C1 segment of cervical spinal cord (tissue), 14 donors: ENCODE measurements around the gene NEURL2.
"Not testable (repeated sequence)": the region's sequence is repeated elsewhere in the genome, so short reads cannot be mapped to it uniquely, and the experiment has no call there.

Source experiments
- DNase-seq, 14 donors: peaks; one replicate each; lab custom pipeline; 2025; lab: John Stamatoyannopoulos, UW

The NEURL2 gene

GRCh38 chr20:45874576-45874975, 16.4 kb downstream of the NEURL2 start:
- no peak for DNase-seq

DNA sequence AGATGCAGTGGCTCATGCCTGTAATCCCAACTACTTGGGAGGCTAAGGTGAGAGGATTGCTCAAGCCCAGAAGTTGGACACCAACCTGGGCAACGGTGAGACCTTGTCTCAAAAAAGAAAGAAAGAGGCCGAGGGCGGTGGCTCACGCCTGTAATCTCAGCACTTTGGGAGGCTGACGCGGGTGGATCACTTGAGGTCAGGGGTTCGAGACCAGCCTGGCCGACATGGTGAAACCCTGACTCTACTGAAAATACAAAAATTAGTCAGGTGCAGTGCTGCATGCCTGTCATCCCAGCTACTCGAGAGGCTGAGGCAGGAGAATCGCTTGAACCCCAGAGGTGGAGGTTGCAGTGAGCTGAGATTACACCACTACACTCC, 16.9 kb downstream of the NEURL2 start:
- DNase-seq = not testable (repeated sequence)

DNA sequence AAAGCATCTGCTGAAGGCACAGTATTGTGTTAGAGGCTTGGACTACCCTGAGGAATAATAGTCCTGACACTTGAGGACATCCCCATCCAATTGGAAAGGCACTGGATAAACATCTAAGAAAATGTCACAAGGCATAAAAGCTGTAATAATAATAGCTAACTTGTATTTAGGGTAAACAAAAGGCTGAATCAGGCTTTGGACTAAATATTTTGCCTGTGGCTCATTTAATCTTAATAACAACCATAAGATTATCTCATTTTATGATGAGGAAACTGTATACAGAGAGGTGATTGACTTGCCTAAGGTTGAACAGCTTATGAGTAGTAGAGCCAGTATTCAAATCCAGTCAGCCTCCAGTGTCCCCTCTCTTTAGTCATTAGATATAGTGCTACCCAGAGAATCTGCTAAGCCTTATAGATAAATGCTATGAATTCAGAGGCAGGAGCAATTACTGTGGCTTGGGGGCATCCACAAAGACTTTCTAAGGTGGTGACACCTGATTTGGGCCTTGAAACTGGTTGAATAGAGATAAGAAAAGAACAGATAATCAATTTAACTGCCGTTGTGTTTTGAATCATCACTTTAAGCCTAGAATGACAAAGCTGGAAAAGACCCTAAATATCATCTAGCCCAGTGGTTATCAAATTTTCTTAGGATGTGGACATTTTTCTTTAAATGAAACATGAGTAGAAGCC, 17.5 kb downstream of the NEURL2 start:
- DNase-seq = no peak

DNA sequence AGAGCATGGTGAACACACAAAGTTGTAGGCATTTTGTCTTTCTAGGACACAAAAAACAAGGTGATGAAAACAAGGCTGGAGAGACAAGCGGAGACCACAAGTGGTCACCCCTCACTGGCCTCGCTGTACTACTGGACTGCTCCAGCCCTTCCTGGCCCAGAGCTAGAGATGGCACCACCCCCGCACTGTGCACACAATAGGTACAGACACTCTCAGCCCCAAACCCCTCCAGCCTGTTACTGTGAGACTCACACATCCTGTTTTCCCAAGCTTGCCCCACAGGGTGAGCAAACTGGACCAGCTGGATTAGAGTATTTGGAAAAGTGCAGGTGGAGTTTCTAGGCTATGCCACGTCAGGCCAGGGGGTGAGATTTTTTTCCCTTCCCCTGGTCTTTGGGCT, 18.4 kb downstream of the NEURL2 start:
- DNase-seq = no peak

DNA sequence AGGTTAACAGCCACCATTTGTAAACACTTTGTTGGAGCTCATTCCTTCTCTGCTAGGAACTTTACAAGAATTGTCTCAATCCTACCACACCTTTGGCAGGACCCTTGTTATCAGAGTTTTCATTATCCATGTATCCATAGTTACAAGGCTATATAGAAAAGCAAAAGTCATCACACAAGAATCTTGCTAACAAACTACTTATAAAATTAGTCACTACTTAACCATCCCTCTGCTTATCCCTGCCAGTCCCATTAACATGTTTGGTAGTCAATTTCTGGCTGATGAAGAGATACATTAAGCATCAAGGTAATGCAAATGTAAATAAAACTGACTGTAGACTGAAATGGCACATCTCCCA, 23.2 kb downstream of the NEURL2 start:
- DNase-seq = no peak

DNA sequence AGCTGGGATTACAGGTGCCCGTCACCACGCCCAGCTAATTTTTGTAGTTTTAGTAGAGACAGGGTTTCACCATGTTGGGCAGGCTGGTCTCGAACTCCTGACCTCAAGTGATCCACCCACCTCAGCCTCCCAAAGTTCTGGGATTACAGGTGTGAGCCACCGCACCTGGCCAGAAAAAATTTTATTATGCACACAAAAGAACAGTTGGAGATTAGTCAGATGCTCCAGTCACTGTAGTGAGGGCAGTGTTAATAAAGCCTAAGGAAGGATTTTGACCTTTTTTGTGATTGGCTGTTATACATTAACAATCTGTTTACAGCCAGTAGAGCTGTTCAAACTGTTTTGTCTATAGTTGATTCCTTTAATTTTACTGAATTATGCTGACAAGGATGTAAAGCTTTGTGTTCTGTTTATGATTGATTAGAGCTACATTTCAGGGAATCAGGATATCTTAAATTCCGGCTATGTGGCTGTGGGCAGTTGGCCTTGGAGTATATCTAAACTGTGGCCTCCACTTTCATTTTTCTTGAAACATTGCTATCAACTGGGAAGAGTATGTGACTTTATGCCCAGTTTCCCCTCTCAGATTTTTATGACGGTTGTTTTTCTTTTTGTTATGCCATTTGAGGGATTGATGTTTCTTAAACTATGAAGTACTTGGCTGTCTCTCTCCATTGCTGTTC, 23.7 kb downstream of the NEURL2 start:
- DNase-seq = no peak

DNA sequence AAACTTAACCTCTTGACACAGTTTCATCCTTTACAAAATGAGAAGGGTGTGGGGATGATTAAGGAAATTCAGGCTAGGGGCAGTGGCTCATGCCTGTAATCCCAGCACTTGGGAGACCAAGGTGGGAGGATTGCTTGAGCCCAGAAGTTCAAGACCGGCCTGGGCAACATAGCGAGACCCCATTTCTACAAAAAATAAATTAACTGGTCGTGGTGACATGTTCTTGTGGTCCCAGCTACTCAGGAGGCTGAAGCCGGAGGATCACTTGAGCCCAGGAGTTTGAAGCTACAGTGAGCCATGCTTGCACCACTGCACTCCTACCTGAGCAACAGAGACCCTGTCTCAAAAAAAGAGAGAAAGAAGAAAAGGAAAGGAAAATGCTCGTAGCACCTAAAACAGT, 24.6 kb downstream of the NEURL2 start:
- DNase-seq = no peak

GRCh38 chr20:45863543-45864470, 27.2 kb downstream of the NEURL2 start:
- DNase-seq = no peak

- DNase-seq = no peak
Observed at GRCh38 chr20:45861221-45862075, 29.6 kb downstream of the NEURL2 start.

- no peak for DNase-seq
Observed at GRCh38 chr20:45860560-45861220, 30.3 kb downstream of the NEURL2 start.

DNA sequence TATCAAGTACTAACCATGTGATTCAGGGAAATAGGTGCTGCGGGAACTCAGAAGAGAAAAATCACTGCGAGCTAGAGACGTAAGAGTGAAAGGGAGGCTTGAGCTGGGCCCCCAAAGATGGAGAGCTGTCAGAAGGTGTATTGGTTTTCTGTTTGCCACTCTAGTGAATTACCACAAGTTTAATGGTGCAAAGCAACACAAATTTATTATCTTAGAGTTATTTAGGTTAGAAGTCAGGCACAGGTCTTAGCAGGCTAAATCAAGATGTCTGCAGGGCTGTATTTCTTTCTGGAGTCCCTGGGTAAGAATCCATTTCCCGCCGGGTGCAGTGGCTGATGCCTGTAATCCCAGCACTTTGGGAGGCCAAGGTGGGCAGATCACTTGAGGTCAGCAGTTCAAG, 31.1 kb downstream of the NEURL2 start:
- DNase-seq = no peak

DNA sequence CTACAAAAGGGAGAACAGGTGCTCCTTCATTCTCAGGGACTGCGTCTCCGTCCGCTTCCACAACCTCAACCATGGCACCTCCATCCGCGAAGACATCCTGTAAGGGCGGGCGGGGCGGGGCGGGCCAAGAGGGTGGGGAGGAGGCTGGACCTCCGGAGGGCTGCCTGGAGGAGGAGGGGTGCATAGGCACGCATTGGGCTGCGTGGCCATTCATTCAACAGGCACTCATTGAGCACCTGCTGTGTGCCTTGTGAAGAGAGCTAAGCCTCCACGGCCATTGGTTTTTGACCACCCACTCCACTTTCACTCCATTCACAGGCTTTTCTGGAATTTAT, 33.2 kb downstream of the NEURL2 start:
- DNase-seq = peak in 1 of 14 donors; percentile 31

DNA sequence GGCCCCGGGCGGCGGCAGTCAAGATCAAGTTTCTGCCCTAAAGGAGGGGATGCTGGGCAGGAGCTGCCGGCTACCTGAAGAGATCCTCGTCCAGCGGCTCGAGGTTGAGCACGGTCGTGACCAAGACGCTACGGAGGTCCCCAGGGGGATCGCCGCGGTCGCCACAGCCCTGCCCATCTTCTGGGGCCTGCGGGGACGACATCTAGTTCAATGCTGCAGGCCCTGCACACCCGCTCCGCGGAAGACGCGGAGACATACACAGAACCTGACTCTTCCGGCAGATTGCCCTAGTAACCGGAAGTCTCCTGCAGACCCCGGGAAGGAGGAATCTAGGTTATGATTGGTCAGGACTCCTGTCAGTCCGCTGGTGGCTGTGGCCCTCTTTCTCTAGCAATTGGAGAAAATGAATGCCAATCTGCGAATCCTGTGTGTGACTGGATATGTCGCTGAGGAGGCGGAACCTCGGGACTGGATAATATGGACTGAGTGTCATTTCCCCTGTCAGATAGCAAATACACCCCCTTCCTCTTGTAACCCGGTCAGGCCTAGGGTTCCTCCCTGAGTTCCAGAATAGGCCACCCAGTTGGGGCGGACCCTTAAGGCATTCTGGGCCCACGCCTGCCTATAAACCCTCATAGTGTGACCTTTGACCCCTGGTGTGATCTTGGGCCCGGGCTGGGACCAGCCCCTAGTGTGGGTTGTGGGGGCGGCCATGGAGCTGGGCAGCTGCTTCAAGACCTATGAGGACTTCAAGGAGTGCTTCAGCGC, 33.7 kb downstream of the NEURL2 start, which contains the start of the genes ACOT8 and ZSWIM3:
ACOT8 (minus strand) TSS at position 279 of the 768 bp plus-strand sequence; CDS start at position 202, 77 bp downstream.
ZSWIM3 (plus strand) TSS at position 501 of the 768 bp plus-strand sequence; CDS start at position 713, 212 bp downstream.
- DNase-seq = peak; percentile 17 to 99 (median 91)

GRCh38 chr20:45853484-45853883, 37.5 kb downstream of the NEURL2 start:
- DNase-seq = no peak

GRCh38 chr20:45852326-45852725, 38.7 kb downstream of the NEURL2 start:
- DNase-seq = no peak

GRCh38 chr20:45851501-45851900, 39.5 kb downstream of the NEURL2 start:
- no peak for DNase-seq

DNA sequence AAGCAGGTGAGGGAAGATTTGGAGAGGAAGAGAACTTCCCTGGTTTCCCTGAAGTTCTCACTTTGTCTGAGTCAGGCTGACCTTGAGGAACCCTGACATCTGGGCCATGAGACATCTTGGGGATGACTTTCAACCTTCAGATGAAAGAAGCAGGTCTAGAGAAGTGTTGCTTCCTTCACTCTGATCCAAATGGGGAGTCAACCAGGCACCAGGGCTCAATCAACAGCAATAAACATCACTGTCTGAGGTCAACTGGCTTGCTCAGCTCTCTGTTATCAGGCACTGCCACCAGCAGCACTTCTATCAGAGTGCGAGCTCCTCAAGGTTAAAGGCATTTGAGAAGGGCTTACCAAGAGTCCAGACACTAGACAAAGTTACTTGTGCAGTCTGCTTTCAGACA, 40.1 kb downstream of the NEURL2 start:
- DNase-seq = no peak

DNA sequence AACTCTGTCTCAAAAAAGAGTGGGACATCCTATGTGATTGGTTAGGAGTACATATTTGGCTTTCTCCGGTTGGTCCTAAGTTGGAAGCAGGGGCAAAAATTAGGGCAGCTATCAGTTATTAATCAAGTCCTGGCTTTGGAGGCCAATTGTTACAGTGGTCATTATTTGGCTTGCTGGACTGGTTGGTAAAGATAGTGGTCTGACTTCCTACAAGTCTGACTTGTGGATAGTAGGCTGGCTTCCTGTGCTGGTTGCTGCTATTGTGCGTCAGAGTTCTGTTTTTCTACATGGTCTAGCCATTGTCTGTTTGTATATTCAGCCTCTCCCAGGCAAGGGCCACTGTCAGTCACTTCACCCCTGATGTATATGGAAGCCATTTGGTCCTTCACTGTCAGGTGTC, 40.8 kb downstream of the NEURL2 start:
- no peak for DNase-seq

- no peak for DNase-seq
Observed at GRCh38 chr20:45848969-45849582, 41.9 kb downstream of the NEURL2 start.

- no peak for DNase-seq
Observed at GRCh38 chr20:45848421-45848820, 42.6 kb downstream of the NEURL2 start.
